Thyroid gland (tissue), 4 donors: ENCODE measurements around the gene C10orf105. TPM values are rescaled to one million over a fixed set of nuclear protein-coding genes. Genes with fewer than 3 reads are reported as not detected.

Experiments
- DNase-seq, 2 donors: peaks; one replicate each; pipeline ENCODE4 v3.0.0-alpha.2; 2019
- H3K27ac ChIP-seq, 3 donors: fragments of 200-600 bp; sonication (generic); 1 replicate in 2 of 3; 2 replicates in 1 of 3; pipeline ENCODE4 v1.5.1; 2016 to 2019; ENCODE audit warnings: mild to moderate bottlenecking in 1 of 3, moderate library complexity in 1 of 3
- H3K27me3 ChIP-seq: fragments of 200-600 bp; sonication (generic); one replicate; pipeline ENCODE4 v1.5.1; 2019
- H3K36me3 ChIP-seq, 2 donors: fragments of 200-600 bp; sonication (generic); one replicate each; pipeline ENCODE4 v1.5.1; 2016 to 2019
- H3K4me1 ChIP-seq, 2 donors: fragments of 200-600 bp; sonication (generic); one replicate each; pipeline ENCODE4 v1.5.1; 2017 to 2019
- H3K4me3 ChIP-seq, 3 donors: fragments of 200-600 bp; sonication (generic); replicated peaks in 1 of 3; 1 replicate in 2 of 3; 2 replicates in 1 of 3; pipeline ENCODE4 v1.5.1; 2016; ENCODE audit warnings: mild to moderate bottlenecking in 1 of 3
- H3K9me3 ChIP-seq: fragments of 200-600 bp; sonication (generic); one replicate; pipeline ENCODE4 v1.5.1; 2017
- CTCF ChIP-seq, 6 experiments: fragments of 200-600 bp in 3 of 6; fragments of 450-650 bp in 3 of 6; sonication (generic) in 3 of 6; IDR thresholded peaks; one replicate each; pipeline ENCODE4 v1.5.1; 2016 to 2019; ENCODE audit warnings: antibody characterized with exemption in 6 of 6, mild to moderate bottlenecking in 2 of 6, inconsistent platforms in 1 of 6, moderate library complexity in 1 of 6
- POLR2A ChIP-seq, 2 donors: fragments of 450-650 bp; IDR thresholded peaks; one replicate each; pipeline ENCODE4 v1.6.1; 2017; ENCODE audit warnings: antibody characterized with exemption in 2 of 2, mild to moderate bottlenecking in 2 of 2, moderate library complexity in 1 of 2
- WGBS, 2 donors: methylation state at CpG; one replicate each; pipeline ENCODE4 v1.1.5; 2017; 5-methylcytosine and 5-hydroxymethylcytosine counted together
- intact Hi-C: fragments of 100-400 bp; cut with DNase I; formaldehyde crosslinking; loops from one replicate; pipeline ENCODE4 v1.15.1; 2023
- total RNA-seq, 4 donors: library from RNA; depleted of rRNA; stranded (reverse); fragments of >200 nt; gene quantifications; one replicate each; pipeline ENCODE4 v1.2.3, GENCODE V29; 2016

The C10orf105 gene
- total RNA-seq, 4 donors from 2014 or later = not detected

- Histone ChIP-seq H3K4me3 (no peak overlapping the region), H3K36me3 (peaks cover 0 to 14% of the 10 kb centered on the region in 2 donors), H3K27me3 (no peaks in the 10 kb centered on the region), H3K27ac (no peak overlapping the region), H3K9me3 (no peaks in the 10 kb centered on the region), H3K4me1 (peaks cover 13 to 22% of the 10 kb centered on the region in 2 donors)
- no peak for DNase-seq
- no peak for TF ChIP-seq CTCF (IDR thresholded peaks at IDR 0.05)
- TF ChIP-seq POLR2A (IDR thresholded peaks at IDR 0.05) = no peak
- 81 to 84% methylated on average over 3 of the region's 3 CpGs for WGBS, 2 donors
- intact Hi-C loops = no loop called here
Measured at GRCh38 chr10:71754562-71754961, 35.0 kb upstream of the C10orf105 start.

- Histone ChIP-seq H3K4me1 (peaks cover 15 to 27% of the 10 kb centered on the region in 2 donors), H3K27ac (no peak overlapping the region), H3K27me3 (no peaks in the 10 kb centered on the region), H3K9me3 (no peaks in the 10 kb centered on the region), H3K36me3 (peaks cover 0 to 11% of the 10 kb centered on the region in 2 donors), H3K4me3 (no peak overlapping the region)
- WGBS, 2 donors = 61 to 68% methylated on average over 8 of the region's 8 CpGs
- intact Hi-C loops = no loop called here
- TF ChIP-seq CTCF (IDR thresholded peaks at IDR 0.05) = no peak
- TF ChIP-seq POLR2A (IDR thresholded peaks at IDR 0.05) = no peak
- DNase-seq = no peak
Measured at GRCh38 chr10:71753960-71754505, 34.5 kb upstream of the C10orf105 start.

- H3K27me3 ChIP-seq = no peaks in the 10 kb centered on the region
- peaks cover 0 to 8% of the 10 kb centered on the region in 2 donors for H3K36me3 ChIP-seq
- intact Hi-C loops = no loop called here
- no peaks in the 10 kb centered on the region for H3K9me3 ChIP-seq
- H3K27ac ChIP-seq = no peak overlapping the region
- WGBS, 2 donors = 81 to 85% methylated on average over 13 to 14 of the region's 15 CpGs
- TF ChIP-seq CTCF (IDR thresholded peaks at IDR 0.05) (no peak), POLR2A (IDR thresholded peaks at IDR 0.05) (no peak)
- no peak overlapping the region for H3K4me3 ChIP-seq
- peak in 1 of 2 donors; percentile 25 for DNase-seq
- peaks cover 15 to 33% of the 10 kb centered on the region in 2 donors for H3K4me1 ChIP-seq
Measured at GRCh38 chr10:71753091-71753959, 33.7 kb upstream of the C10orf105 start.

- 81 to 96% methylated on average over 3 to 4 of the region's 8 CpGs for WGBS, 2 donors
- no peak overlapping the region for H3K4me3 ChIP-seq
- no peak for DNase-seq
- no peaks in the 10 kb centered on the region for H3K27me3 ChIP-seq
- TF ChIP-seq CTCF (IDR thresholded peaks at IDR 0.05) (no peak), POLR2A (IDR thresholded peaks at IDR 0.05) (no peak)
- H3K36me3 ChIP-seq = peaks cover 0 to 8% of the 10 kb centered on the region in 2 donors
- intact Hi-C loops = no loop called here
- H3K27ac ChIP-seq = no peak overlapping the region
- H3K4me1 ChIP-seq = peaks cover 15 to 41% of the 10 kb centered on the region in 2 donors
- H3K9me3 ChIP-seq = no peaks in the 10 kb centered on the region
Measured at GRCh38 chr10:71752391-71753090, 33.0 kb upstream of the C10orf105 start.
